HG03025 (cell line): ENCODE measurements around the gene ABHD17A.
A peak's percentile ranks its signal among the peaks of the same experiment; 100 is the strongest.

Source experiments
- ATAC-seq: cut with Tn5 transposase; IDR thresholded peaks from one replicate; pipeline ENCODE4 v1.9.1; 2021; ENCODE audit warnings: mild to moderate bottlenecking, moderate library complexity; ENCODE audit not compliant: unreplicated experiment, low FRiP score

Gene ABHD17A

GRCh38 chr19:1854542-1855039 is 30.7 kb downstream of the ABHD17A start:
- no peak for ATAC-seq

GRCh38 chr19:1854039-1854541 is 31.2 kb downstream of the ABHD17A start:
- ATAC-seq: no peak

- no peak for ATAC-seq
Measured at GRCh38 chr19:1853295-1854038, 31.8 kb downstream of the ABHD17A start.

GRCh38 chr19:1852581-1853128 is 32.6 kb downstream of the ABHD17A start:
- ATAC-seq: no peak

- ATAC-seq: no peak
Measured at GRCh38 chr19:1851654-1852580, 33.4 kb downstream of the ABHD17A start.

GRCh38 chr19:1850809-1851653 is 34.3 kb downstream of the ABHD17A start:
- no peak for ATAC-seq

- ATAC-seq: no peak
Measured at GRCh38 chr19:1849886-1850398, 35.4 kb downstream of the ABHD17A start.

GRCh38 chr19:1849132-1849474 is 36.2 kb downstream of the ABHD17A start:
- no peak for ATAC-seq

- peak; percentile 51 for ATAC-seq
Measured at GRCh38 chr19:1848399-1849131, 36.7 kb downstream of the ABHD17A start, which contains the start of gene REXO1. Gene REXO1, minus strand, starts transcription at chr19:1848483. Its CDS starts 125 bp downstream, at chr19:1848358.

- ATAC-seq: peak; percentile 18
Measured at GRCh38 chr19:1847684-1848398, 37.5 kb downstream of the ABHD17A start.

GRCh38 chr19:1847348-1847683 is 38.0 kb downstream of the ABHD17A start:
- ATAC-seq: no peak

GRCh38 chr19:1846517-1847204 is 38.6 kb downstream of the ABHD17A start:
- no peak for ATAC-seq

- ATAC-seq: no peak
Measured at GRCh38 chr19:1845642-1846041, 39.7 kb downstream of the ABHD17A start.

- no peak for ATAC-seq
Measured at GRCh38 chr19:1845125-1845515, 40.2 kb downstream of the ABHD17A start.

GRCh38 chr19:1844513-1845124 is 40.7 kb downstream of the ABHD17A start:
- no peak for ATAC-seq

GRCh38 chr19:1843646-1844394 is 41.5 kb downstream of the ABHD17A start:
- no peak for ATAC-seq

- no peak for ATAC-seq
Measured at GRCh38 chr19:1843116-1843515, 42.2 kb downstream of the ABHD17A start.
